BJ (cell line): Measurements from ENCODE around the gene NEGR1. TPM values are rescaled to one million over a fixed set of nuclear protein-coding genes. Genes with fewer than 3 reads are reported as not detected.

Experiments
- CTCF ChIA-PET: fragments of 350-600 bp; formaldehyde crosslinking; extraction: SDS; loops from one replicate; lab custom pipeline; 2021; ENCODE audit warnings: antibody characterized with exemption, inconsistent platforms; lab: Yijun Ruan, JAX
- POLR2A ChIA-PET: fragments of 300-600 bp; sonication (Branson Sonifier 250); formaldehyde crosslinking; extraction: SDS; loops from one replicate; lab custom pipeline; 2021; ENCODE audit warnings: antibody characterized with exemption; lab: Charles Lee
- DNase-seq: peaks from one replicate; pipeline ENCODE4 v3.0.0-alpha.2; 2011; ENCODE audit warnings: low read depth
- H3K27me3 ChIP-seq: 2 replicates; pipeline ENCODE4 v1.6.0; 2011; ENCODE audit warnings: low read length; ENCODE audit not compliant: control insufficient read depth, insufficient read depth
- H3K36me3 ChIP-seq: 2 replicates; pipeline ENCODE4 v1.5.1; 2011; ENCODE audit warnings: low read length; ENCODE audit not compliant: control insufficient read depth, insufficient read depth
- H3K4me3 ChIP-seq: 2 replicates; pipeline ENCODE4 v1.5.1; 2011; ENCODE audit warnings: low read depth, mild to moderate bottlenecking, control low read depth, low read length
- CTCF ChIP-seq: IDR thresholded peaks from 2 replicates; pipeline ENCODE4 v1.5.1; 2011; ENCODE audit warnings: low read depth, mild to moderate bottlenecking, control low read depth, inconsistent platforms, low read length, moderate library complexity; ENCODE audit not compliant: insufficient read depth
- polyA plus RNA-seq: library from polyadenylated mRNA; depleted of rRNA; stranded (reverse); fragments of >200 nt; gene quantifications from 2 replicates; pipeline ENCODE4 v1.2.3, GENCODE V29; 2011

Gene NEGR1
- polyA plus RNA-seq, 1 experiment = 15.4 TPM

- DNase-seq = no peak
- TF ChIP-seq CTCF = no peak
- Histone ChIP-seq H3K36me3 (no peaks in the 10 kb centered on the region), H3K27me3 (no peaks in the 10 kb centered on the region), H3K4me3 (no peak overlapping the region)
- POLR2A ChIA-PET = no interaction called here
- CTCF ChIA-PET = no interaction called here
These were observed 318.2 kb downstream of the NEGR1 start for GRCh38 chr1:71964188-71964587.

- Histone ChIP-seq H3K36me3 (no peaks in the 10 kb centered on the region), H3K27me3 (no peaks in the 10 kb centered on the region), H3K4me3 (no peak overlapping the region)
- DNase-seq = no peak
- POLR2A ChIA-PET = no interaction called here
- CTCF ChIA-PET = no interaction called here
- no peak for TF ChIP-seq CTCF
These were observed 325.6 kb downstream of the NEGR1 start for GRCh38 chr1:71956613-71957285.

GRCh38 chr1:71950579-71950978 is 331.8 kb downstream of the NEGR1 start:
- Histone ChIP-seq H3K36me3 (no peaks in the 10 kb centered on the region), H3K27me3 (no peaks in the 10 kb centered on the region), H3K4me3 (no peak overlapping the region)
- DNase-seq = no peak
- POLR2A ChIA-PET = no interaction called here
- no peak for TF ChIP-seq CTCF
- CTCF ChIA-PET = no interaction called here

GRCh38 chr1:71949681-71950080 is 332.7 kb downstream of the NEGR1 start:
- POLR2A ChIA-PET = no interaction called here
- CTCF ChIA-PET = no interaction called here

GRCh38 chr1:71948561-71948960 is 333.8 kb downstream of the NEGR1 start:
- POLR2A ChIA-PET = no interaction called here
- TF ChIP-seq CTCF = no peak
- H3K36me3 ChIP-seq = no peaks in the 10 kb centered on the region
- no peaks in the 10 kb centered on the region for H3K27me3 ChIP-seq
- no peak overlapping the region for H3K4me3 ChIP-seq
- CTCF ChIA-PET = no interaction called here
- DNase-seq = no peak

More at GRCh38 chr1:71949681-71950080, 332.7 kb downstream of the NEGR1 start:
- TF ChIP-seq CTCF = no peak
- H3K27me3 ChIP-seq = no peaks in the 10 kb centered on the region
- H3K36me3 ChIP-seq = no peaks in the 10 kb centered on the region
- H3K4me3 ChIP-seq = no peak overlapping the region
- no peak for DNase-seq
